A549 (cell line): Measurements from ENCODE around the gene ALDH3A2. TPM values are rescaled to one million over a fixed set of nuclear protein-coding genes. Genes with fewer than 3 reads are reported as not detected.

Source experiments
- ATAC-seq, 2 experiments: fragments of 200-7000 bp in 1 of 2; fragments of >200 bp in 1 of 2; cut with Nextera tagmentation in 1 of 2; cut with Tn5 transposase in 1 of 2; 3 replicates each; pipeline versions ENCODE4 v1.8.0 to v1.9.1; 2018 to 2020; ENCODE audit warnings: mild to moderate bottlenecking in 1 of 2, moderate library complexity in 1 of 2
- CTCF ChIA-PET: fragments of 300-600 bp; sonication (Branson Sonifier 250); formaldehyde crosslinking; extraction: SDS; loops from one replicate; lab custom pipeline; 2021; ENCODE audit warnings: antibody characterized with exemption, inconsistent platforms; lab: Yijun Ruan, JAX
- POLR2A ChIA-PET: fragments of 350-600 bp; formaldehyde crosslinking; extraction: SDS; loops from one replicate; lab custom pipeline; 2021; ENCODE audit warnings: antibody characterized with exemption, inconsistent platforms; lab: Yijun Ruan, JAX
- DNase-seq, 2 experiments: peaks; one replicate each; pipeline versions ENCODE4 v3.0.0 to v3.0.0-alpha.2; 2011 to 2016; ENCODE audit warnings: low read depth in 1 of 2, low spot score in 1 of 2
- FAIRE-seq: peaks from 2 replicates; lab custom pipeline; 2011; peaks lifted over from hg19 to GRCh38; lab: Jason Lieb, UNC
- H3K27ac ChIP-seq, 2 experiments: fragments of >200 bp; sonication (Bioruptor Twin); formaldehyde crosslinking; 3 replicates each; pipeline ENCODE4 v1.5.1; 2016 to 2017
- H3K4me1 ChIP-seq: fragments of >200 bp; sonication (Bioruptor Twin); formaldehyde crosslinking; 3 replicates; pipeline ENCODE4 v1.6.1; 2016
- H3K4me2 ChIP-seq: fragments of >200 bp; sonication (Bioruptor Twin); formaldehyde crosslinking; 3 replicates; pipeline ENCODE4 v1.6.1; 2016
- H3K4me3 ChIP-seq: fragments of >200 bp; sonication (Bioruptor Twin); formaldehyde crosslinking; 3 replicates; pipeline ENCODE4 v1.5.1; 2016
- H3K9me3 ChIP-seq: fragments of >200 bp; sonication (Bioruptor Twin); formaldehyde crosslinking; 3 replicates; pipeline ENCODE4 v1.6.1; 2016
- CEBPB ChIP-seq, 2 experiments: fragments of >200 bp in 1 of 2; sonication (Bioruptor Twin) in 1 of 2; formaldehyde crosslinking in 1 of 2; IDR thresholded peaks; 2 replicates each; pipeline ENCODE4 v1.6.1; 2012 to 2016
- FOSL2 ChIP-seq, 2 experiments: fragments of 450-650 bp in 1 of 2; fragments of >200 bp in 1 of 2; sonication (Bioruptor Twin) in 1 of 2; formaldehyde crosslinking; IDR thresholded peaks; 2 replicates each; pipeline versions ENCODE4 v1.5.0 to v1.6.1; 2016 to 2020; ENCODE audit warnings: mild to moderate bottlenecking in 1 of 2, moderate library complexity in 1 of 2
- FOXS1 ChIP-seq: fragments of 250-450 bp; sonication (Bioruptor Pico); IDR thresholded peaks from 2 replicates; pipeline ENCODE4 v1.5.0; 2020; ENCODE audit warnings: mild to moderate bottlenecking, moderate library complexity
- HEYL ChIP-seq: fragments of 250-450 bp; sonication (Bioruptor Pico); IDR thresholded peaks from 2 replicates; pipeline ENCODE4 v1.8.0; 2021; ENCODE audit warnings: mild to moderate bottlenecking, moderate library complexity
- KDM1A ChIP-seq: fragments of 200-600 bp; sonication (generic); IDR thresholded peaks from 2 replicates; pipeline ENCODE4 v1.6.1; 2016; ENCODE audit warnings: low read depth, mild to moderate bottlenecking
- MAZ ChIP-seq: fragments of 150-350 bp; IDR thresholded peaks from 2 replicates; pipeline ENCODE4 v1.6.1; 2014; ENCODE audit warnings: antibody characterized with exemption, low read depth, low read length, borderline replicate concordance
- PHF8 ChIP-seq: fragments of 200-600 bp; sonication (generic); IDR thresholded peaks from 2 replicates; pipeline ENCODE4 v1.6.1; 2016; ENCODE audit warnings: low read depth, mild to moderate bottlenecking, antibody characterized with exemption, moderate library complexity, borderline replicate concordance
- POLR2A ChIP-seq: IDR thresholded peaks from 2 replicates; pipeline ENCODE4 v1.6.1; 2012; ENCODE audit warnings: mild to moderate bottlenecking, low read length
- POLR2AphosphoS2 ChIP-seq: conservative IDR thresholded peaks from 2 replicates; pipeline ENCODE4 v1.6.1; 2012; ENCODE audit warnings: low read length, improper control_type of control experiment, inconsistent platforms
- RFX5 ChIP-seq: fragments of 450-650 bp; IDR thresholded peaks from 2 replicates; pipeline ENCODE4 v1.7.1; 2014; ENCODE audit warnings: antibody characterized with exemption, mild to moderate bottlenecking, moderate library complexity
- SREBF2 ChIP-seq: fragments of 450-650 bp; IDR thresholded peaks from 2 replicates; pipeline ENCODE4 v1.6.1; 2014; ENCODE audit warnings: mild to moderate bottlenecking, moderate library complexity
- TFCP2L1 ChIP-seq: fragments of 250-450 bp; sonication (Bioruptor Pico); IDR thresholded peaks from 2 replicates; pipeline ENCODE4 v1.5.0; 2021; ENCODE audit warnings: mild to moderate bottlenecking
- ZSCAN20 ChIP-seq: fragments of 250-450 bp; sonication (Bioruptor Pico); IDR thresholded peaks from 2 replicates; pipeline ENCODE4 v1.8.0; 2022; ENCODE audit warnings: mild to moderate bottlenecking, moderate library complexity
- WGBS: methylation state at CpG from one replicate; pipeline ENCODE4 v1.1.6; 2017; ENCODE audit errors: missing lambda C conversion rate; 5-methylcytosine and 5-hydroxymethylcytosine counted together
- polyA plus RNA-seq, 4 experiments: library from polyadenylated mRNA; depleted of rRNA in 3 of 4; stranded (reverse); fragments of >200 nt; fragmentation: RNase III in 1 of 4; extraction: RNeasy Plus Mini Kit Qiagen cat#74134 plus additional on column Dnase treatment in 1 of 4; gene quantifications; 2 replicates in 3 of 4; 3 replicates in 1 of 4; pipeline ENCODE4 v1.2.3, GENCODE V29; 2011 to 2017
- TF ChIP-seq, protein P1 (sequence below): fragments of >200 bp; sonication (Bioruptor Twin); formaldehyde crosslinking; IDR thresholded peaks from 3 replicates; pipeline ENCODE4 v1.6.1; 2016
- TF ChIP-seq, protein P2 (sequence below): fragments of >200 bp; sonication (Bioruptor Twin); formaldehyde crosslinking; IDR thresholded peaks from 2 replicates; pipeline ENCODE4 v1.6.1; 2016
- TF ChIP-seq, protein P3 (sequence below): IDR thresholded peaks from 2 replicates; pipeline ENCODE4 v1.6.1; 2012
- TF ChIP-seq, protein P4 (sequence below): fragments of 150-350 bp; IDR thresholded peaks from 2 replicates; pipeline ENCODE4 v1.6.1; 2014; ENCODE audit warnings: low read depth, mild to moderate bottlenecking, low read length
- TF ChIP-seq, protein P5 (sequence below): fragments of 450-650 bp; IDR thresholded peaks from 2 replicates; pipeline ENCODE4 v1.6.1; 2014; ENCODE audit warnings: antibody characterized with exemption

ALDH3A2 gene
- polyA plus RNA-seq, 2 of the 4 experiments (the other 2 are of a cell fraction): 140 to 195 TPM

DNA sequence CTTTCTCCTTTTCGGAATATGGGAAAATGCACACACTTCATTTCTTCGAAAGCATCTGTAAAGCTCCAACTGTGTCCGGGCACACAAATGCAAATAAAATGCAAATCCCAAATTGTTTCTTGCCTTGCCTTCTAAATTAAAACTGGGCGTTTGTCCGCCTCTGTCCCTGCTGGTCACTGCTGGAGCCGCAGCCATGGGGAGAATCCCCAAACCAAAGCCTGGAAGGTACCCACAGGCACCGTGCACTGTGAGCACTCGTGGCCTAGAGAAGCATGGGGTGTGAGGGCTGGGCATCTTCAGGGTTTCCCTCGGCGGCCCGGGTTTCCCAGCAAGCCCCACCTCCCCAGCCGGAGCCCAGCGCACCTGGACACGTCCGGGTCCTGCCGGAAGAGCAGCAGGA is 64.9 kb downstream of the ALDH3A2 start:
- no peaks in the 10 kb centered on the region for H3K9me3 ChIP-seq
- DNase-seq: no peak
- H3K4me1 ChIP-seq: peaks cover 23% of the 10 kb centered on the region
- WGBS: 85% methylated on average over 16 of the region's 16 CpGs
- POLR2A ChIA-PET: no interaction called here
- ATAC-seq: peak; percentile 54 to 70; a peak in 4 of 6 replicates
- peak overlapping the region in 1 of 2 experiments; percentile 24; a peak in 1 of 6 replicates for H3K27ac ChIP-seq
- H3K4me3 ChIP-seq: no peak overlapping the region
- no peak for TF ChIP-seq SREBF2
- TF ChIP-seq, protein P1, sequence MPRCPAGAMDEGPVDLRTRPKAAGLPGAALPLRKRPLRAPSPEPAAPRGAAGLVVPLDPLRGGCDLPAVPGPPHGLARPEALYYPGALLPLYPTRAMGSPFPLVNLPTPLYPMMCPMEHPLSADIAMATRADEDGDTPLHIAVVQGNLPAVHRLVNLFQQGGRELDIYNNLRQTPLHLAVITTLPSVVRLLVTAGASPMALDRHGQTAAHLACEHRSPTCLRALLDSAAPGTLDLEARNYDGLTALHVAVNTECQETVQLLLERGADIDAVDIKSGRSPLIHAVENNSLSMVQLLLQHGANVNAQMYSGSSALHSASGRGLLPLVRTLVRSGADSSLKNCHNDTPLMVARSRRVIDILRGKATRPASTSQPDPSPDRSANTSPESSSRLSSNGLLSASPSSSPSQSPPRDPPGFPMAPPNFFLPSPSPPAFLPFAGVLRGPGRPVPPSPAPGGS: no peak
- TF ChIP-seq, protein P2, sequence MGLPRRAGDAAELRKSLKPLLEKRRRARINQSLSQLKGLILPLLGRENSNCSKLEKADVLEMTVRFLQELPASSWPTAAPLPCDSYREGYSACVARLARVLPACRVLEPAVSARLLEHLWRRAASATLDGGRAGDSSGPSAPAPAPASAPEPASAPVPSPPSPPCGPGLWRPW: no peak
- no peak for TF ChIP-seq CEBPB (IDR thresholded peaks at IDR 0.05)
- TF ChIP-seq, protein P3, sequence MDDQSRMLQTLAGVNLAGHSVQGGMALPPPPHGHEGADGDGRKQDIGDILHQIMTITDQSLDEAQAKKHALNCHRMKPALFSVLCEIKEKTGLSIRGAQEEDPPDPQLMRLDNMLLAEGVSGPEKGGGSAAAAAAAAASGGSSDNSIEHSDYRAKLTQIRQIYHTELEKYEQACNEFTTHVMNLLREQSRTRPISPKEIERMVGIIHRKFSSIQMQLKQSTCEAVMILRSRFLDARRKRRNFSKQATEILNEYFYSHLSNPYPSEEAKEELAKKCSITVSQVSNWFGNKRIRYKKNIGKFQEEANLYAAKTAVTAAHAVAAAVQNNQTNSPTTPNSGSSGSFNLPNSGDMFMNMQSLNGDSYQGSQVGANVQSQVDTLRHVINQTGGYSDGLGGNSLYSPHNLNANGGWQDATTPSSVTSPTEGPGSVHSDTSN: no peak
- no peak for TF ChIP-seq TFCP2L1 (CRISPR knock-in tag)
- no peak for TF ChIP-seq KDM1A
- TF ChIP-seq, protein P4, sequence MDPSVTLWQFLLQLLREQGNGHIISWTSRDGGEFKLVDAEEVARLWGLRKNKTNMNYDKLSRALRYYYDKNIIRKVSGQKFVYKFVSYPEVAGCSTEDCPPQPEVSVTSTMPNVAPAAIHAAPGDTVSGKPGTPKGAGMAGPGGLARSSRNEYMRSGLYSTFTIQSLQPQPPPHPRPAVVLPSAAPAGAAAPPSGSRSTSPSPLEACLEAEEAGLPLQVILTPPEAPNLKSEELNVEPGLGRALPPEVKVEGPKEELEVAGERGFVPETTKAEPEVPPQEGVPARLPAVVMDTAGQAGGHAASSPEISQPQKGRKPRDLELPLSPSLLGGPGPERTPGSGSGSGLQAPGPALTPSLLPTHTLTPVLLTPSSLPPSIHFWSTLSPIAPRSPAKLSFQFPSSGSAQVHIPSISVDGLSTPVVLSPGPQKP: no peak
- TF ChIP-seq, protein P5, sequence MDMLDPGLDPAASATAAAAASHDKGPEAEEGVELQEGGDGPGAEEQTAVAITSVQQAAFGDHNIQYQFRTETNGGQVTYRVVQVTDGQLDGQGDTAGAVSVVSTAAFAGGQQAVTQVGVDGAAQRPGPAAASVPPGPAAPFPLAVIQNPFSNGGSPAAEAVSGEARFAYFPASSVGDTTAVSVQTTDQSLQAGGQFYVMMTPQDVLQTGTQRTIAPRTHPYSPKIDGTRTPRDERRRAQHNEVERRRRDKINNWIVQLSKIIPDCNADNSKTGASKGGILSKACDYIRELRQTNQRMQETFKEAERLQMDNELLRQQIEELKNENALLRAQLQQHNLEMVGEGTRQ: no peak
- TF ChIP-seq POLR2A: no peak
- H3K4me2 ChIP-seq: no peak overlapping the region
- FAIRE-seq: no peak
- CTCF ChIA-PET: interaction anchor here (1.7 to 12.9 kb wide), 5 partner anchors 15 to 58 kb away, joined by 4 to 145 read pairs (median 8); no protein-coding TSS in a partner anchor

DNA sequence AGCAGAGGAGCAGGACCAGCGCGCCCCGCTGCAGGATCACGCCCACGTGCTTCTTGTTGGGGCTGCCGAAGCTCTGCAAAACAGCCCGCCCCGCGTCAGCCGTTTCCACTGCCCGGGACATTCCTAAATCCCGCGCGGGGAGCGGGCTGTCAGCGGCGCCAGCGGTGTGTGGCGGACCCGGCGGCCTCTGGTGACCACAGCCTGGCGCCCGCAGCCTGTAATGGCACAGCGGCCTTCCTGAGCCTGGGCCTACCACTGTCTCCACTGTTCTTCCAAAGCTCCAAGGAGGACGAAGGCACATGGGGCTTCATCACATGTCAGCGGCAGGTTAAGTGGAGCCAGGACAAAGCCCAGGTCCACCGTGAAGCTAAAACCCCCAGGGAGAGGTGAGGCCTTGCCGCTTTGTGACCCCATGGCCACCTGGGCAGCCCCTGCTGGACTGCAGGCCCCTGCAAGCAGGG is 65.4 kb downstream of the ALDH3A2 start:
- WGBS: 95% methylated on average over 28 of the region's 28 CpGs
- peak overlapping the region in 1 of 2 experiments; percentile 24; a peak in 1 of 6 replicates for H3K27ac ChIP-seq
- ATAC-seq: no peak; a peak in 1 of 6 replicates
- TF ChIP-seq POLR2AphosphoS2 (no peak), PHF8 (no peak), FOSL2 (IDR thresholded peaks at IDR 0.05) (no peak), FOSL2 (CRISPR knock-in tag; IDR thresholded peaks at IDR 0.05) (no peak), TFCP2L1 (CRISPR knock-in tag) (no peak), HEYL (CRISPR knock-in tag) (no peak), RFX5 (no peak), FOXS1 (CRISPR knock-in tag) (no peak), SREBF2 (no peak), MAZ (no peak), ZSCAN20 (CRISPR knock-in tag) (no peak)
- TF ChIP-seq, protein P5: no peak
- TF ChIP-seq, protein P3: no peak
- TF ChIP-seq, protein P1: no peak
- POLR2A ChIA-PET: no interaction called here
- no peak overlapping the region for H3K4me2 ChIP-seq
- FAIRE-seq: no peak
- DNase-seq: no peak
- peaks cover 27% of the 10 kb centered on the region for H3K4me1 ChIP-seq
- H3K4me3 ChIP-seq: no peak overlapping the region
- CTCF ChIA-PET: interaction anchor here (0.7 to 12.9 kb wide), 10 partner anchors 14 to 351 kb away, joined by 3 to 145 read pairs (median 4); partner anchors contain the start of gene B9D1
- H3K9me3 ChIP-seq: no peaks in the 10 kb centered on the region
